HCT116 (cell line): Measurements from ENCODE around the gene TMTC2. TPM values are rescaled to one million over a fixed set of nuclear protein-coding genes. Genes with fewer than 3 reads are reported as not detected.

Experiments used
- ATAC-seq: fragments of 200-7000 bp; cut with Tn5 transposase; 2 replicates; pipeline ENCODE4 v1.9.1; 2020; ENCODE audit warnings: mild to moderate bottlenecking, moderate library complexity
- BruUV-seq: library from RNA; stranded (reverse); fragments of 400-500 nt; replicated peaks from 2 replicates; lab custom pipeline; 2021; lab: Mats Ljungman, UMichigan
- CTCF ChIA-PET: fragments of 300-600 bp; sonication (Branson Sonifier 250); formaldehyde crosslinking; loops from one replicate; lab custom pipeline; 2021; ENCODE audit warnings: antibody characterized with exemption; lab: Charles Lee
- POLR2A ChIA-PET: fragments of 300-600, 350-600 bp; sonication (Branson Sonifier 250); formaldehyde crosslinking; loops from one replicate; lab custom pipeline; 2021; ENCODE audit warnings: antibody characterized with exemption; lab: Charles Lee
- RAD21 ChIA-PET, 2 experiments: fragments of 300-600 bp; sonication (Branson Sonifier 250); formaldehyde crosslinking; loops; one replicate each; lab custom pipeline; 2023; ENCODE audit warnings: low total read pairs in 2 of 2; ENCODE audit not compliant: uncharacterized antibody in 2 of 2, unreplicated experiment in 2 of 2, low non-redundant PET in 1 of 2; lab: Charles Lee
- DNase-seq: peaks from one replicate; pipeline ENCODE4 v3.0.0-alpha.2; 2010; ENCODE audit warnings: low read depth, low spot score
- H2AFZ ChIP-seq: fragments of 200-600 bp; shearing (Covaris generic), sonication (generic); 2 replicates; pipeline ENCODE4 v1.6.1; 2017; ENCODE audit warnings: low read depth, mixed run types, mixed read lengths, antibody characterized with exemption, low read length; ENCODE audit not compliant: poor library complexity, severe bottlenecking
- H3K27ac ChIP-seq: 2 replicates; pipeline ENCODE4 v1.5.1; 2012; ENCODE audit warnings: low read depth, low read length
- H3K27me3 ChIP-seq: fragments of 200-600 bp; sonication (generic); 2 replicates; pipeline ENCODE4 v1.6.1; 2016; ENCODE audit warnings: mixed run types, low read length, mixed read lengths; ENCODE audit not compliant: insufficient read depth
- H3K36me3 ChIP-seq, 2 experiments: fragments of 200-500 bp in 1 of 2; fragments of 200-600 bp in 1 of 2; sonication (Bioruptor generic) in 1 of 2; sonication (generic) in 1 of 2; 2 replicates each; pipeline versions ENCODE4 v1.5.1 to v1.6.1; 2014 to 2016; ENCODE audit warnings: low read length in 2 of 2, inconsistent platforms in 1 of 2, mixed read lengths in 1 of 2, mixed run types in 1 of 2; ENCODE audit not compliant: insufficient read depth in 2 of 2, control insufficient read depth in 1 of 2
- H3K4me1 ChIP-seq, 2 experiments: fragments of 200-600 bp in 1 of 2; sonication (generic) in 1 of 2; 2 replicates each; pipeline versions ENCODE4 v1.5.1 to v1.6.1; 2012 to 2017; ENCODE audit warnings: low read length in 2 of 2, inconsistent platforms in 1 of 2, mild to moderate bottlenecking in 1 of 2, mixed read lengths in 1 of 2, mixed run types in 1 of 2, moderate library complexity in 1 of 2; ENCODE audit not compliant: insufficient read depth in 2 of 2, control insufficient read depth in 1 of 2
- H3K4me2 ChIP-seq: fragments of 200-600 bp; sonication (generic); 2 replicates; pipeline ENCODE4 v1.6.1; 2017; ENCODE audit warnings: mixed run types, low read length, mixed read lengths
- H3K4me3 ChIP-seq, 2 experiments: fragments of 200-600 bp in 1 of 2; sonication (generic) in 1 of 2; replicated peaks in 1 of 2; 2 replicates each; pipeline ENCODE4 v1.5.1; 2011 to 2016; ENCODE audit warnings: low read length in 2 of 2, control low read depth in 1 of 2, low read depth in 1 of 2, mild to moderate bottlenecking in 1 of 2, mixed read lengths in 1 of 2, mixed run types in 1 of 2
- H3K79me2 ChIP-seq: fragments of 200-600 bp; sonication (generic); 2 replicates; pipeline ENCODE4 v1.6.1; 2017; ENCODE audit warnings: mild to moderate bottlenecking, mixed run types, low read length, moderate library complexity, mixed read lengths; ENCODE audit not compliant: insufficient read depth
- H3K9ac ChIP-seq: fragments of 200-600 bp; sonication (generic); 2 replicates; pipeline ENCODE4 v1.6.1; 2016; ENCODE audit warnings: low read length, mixed read lengths
- H3K9me2 ChIP-seq: fragments of 200-600 bp; sonication (generic), shearing (Covaris generic); 2 replicates; pipeline ENCODE4 v1.6.1; 2017; ENCODE audit warnings: mixed run types, mild to moderate bottlenecking, moderate library complexity; ENCODE audit not compliant: insufficient read depth
- H3K9me3 ChIP-seq, 2 experiments: fragments of 200-500 bp in 1 of 2; fragments of 200-600 bp in 1 of 2; sonication (Bioruptor generic) in 1 of 2; sonication (generic) in 1 of 2; 2 replicates each; pipeline ENCODE4 v1.6.1; 2014 to 2017; ENCODE audit warnings: low read length in 2 of 2, mixed read lengths in 2 of 2, inconsistent platforms in 1 of 2, low read depth in 1 of 2, mild to moderate bottlenecking in 1 of 2, mixed run types in 1 of 2, moderate library complexity in 1 of 2; ENCODE audit not compliant: control insufficient read depth in 1 of 2, insufficient read depth in 1 of 2
- H4K20me1 ChIP-seq: fragments of 200-600 bp; sonication (generic), shearing (Covaris generic); 2 replicates; pipeline ENCODE4 v1.6.1; 2017; ENCODE audit warnings: mixed run types, mild to moderate bottlenecking, moderate library complexity; ENCODE audit not compliant: insufficient read depth
- CBX3 ChIP-seq: IDR thresholded peaks from 2 replicates; pipeline ENCODE4 v1.6.1; 2012; ENCODE audit warnings: low read depth
- ELF1 ChIP-seq: IDR thresholded peaks from 2 replicates; pipeline ENCODE4 v1.6.1; 2012; ENCODE audit warnings: low read depth, borderline replicate concordance
- EZH2phosphoT487 ChIP-seq: fragments of 200-600 bp; IDR thresholded peaks from 2 replicates; pipeline ENCODE4 v1.6.1; 2018; ENCODE audit warnings: antibody characterized with exemption, borderline replicate concordance
- FOSL1 ChIP-seq: IDR thresholded peaks from 2 replicates; pipeline ENCODE4 v1.6.1; 2012; ENCODE audit warnings: low read depth
- JUND ChIP-seq: IDR thresholded peaks from 2 replicates; pipeline ENCODE4 v1.6.1; 2012
- RAD21 ChIP-seq: IDR thresholded peaks from 2 replicates; pipeline ENCODE4 v1.6.1; 2012; ENCODE audit warnings: low read depth, mild to moderate bottlenecking
- SRF ChIP-seq: IDR thresholded peaks from 2 replicates; pipeline ENCODE4 v1.6.1; 2012; ENCODE audit warnings: low read depth
- ZFX ChIP-seq: fragments of 450-650 bp; IDR thresholded peaks from 2 replicates; pipeline ENCODE4 v1.6.1; 2017
- ZNF274 ChIP-seq: fragments of 200-500 bp; sonication (Bioruptor generic); IDR thresholded peaks from 2 replicates; pipeline ENCODE4 v1.6.1; 2014; ENCODE audit warnings: mild to moderate bottlenecking, low read depth, low read length, inconsistent platforms
- intact Hi-C: fragments of 100-400 bp; cut with micrococcal nuclease; formaldehyde crosslinking; loops from 2 replicates; pipeline ENCODE4 v1.10.0; 2022
- total RNA-seq: library from RNA; stranded (reverse); gene quantifications from one replicate; pipeline ENCODE4 v1.2.1, GENCODE V29; 2021; ENCODE audit not compliant: unreplicated experiment
- TF ChIP-seq, protein P1 (sequence below): IDR thresholded peaks from 2 replicates; pipeline ENCODE4 v1.6.1; 2011; ENCODE audit warnings: mild to moderate bottlenecking, low read length, moderate library complexity; ENCODE audit not compliant: insufficient replicate concordance; ENCODE audit errors: extremely low read depth
- TF ChIP-seq, protein P2 (sequence below): IDR thresholded peaks from 2 replicates; pipeline ENCODE4 v1.6.1; 2012

Gene TMTC2
- total RNA-seq, 1 experiment from 2014 or later, result 11.5 TPM

- Histone ChIP-seq H3K9ac (no peak overlapping the region), H3K4me3 (no peak overlapping the region), H2AFZ (no peak overlapping the region), H3K36me3 (no peaks in the 10 kb centered on the region), H3K4me1 (peaks cover 0 to 5% of the 10 kb centered on the region in 2 experiments; a peak in 2 of 4 replicates), H3K9me3 (no peaks in the 10 kb centered on the region), H3K27me3 (no peaks in the 10 kb centered on the region), H3K4me2 (peak overlapping the region; percentile 1; the same call in 1 of the 2 replicates), H3K9me2 (no peaks in the 10 kb centered on the region), H3K79me2 (no peaks in the 10 kb centered on the region), H4K20me1 (no peaks in the 10 kb centered on the region), H3K27ac (no peak overlapping the region)
- POLR2A ChIA-PET, result no interaction called here
- intact Hi-C loops, result no loop called here
- CTCF ChIA-PET, result interaction anchor here (1.5 kb wide), 1 partner anchor 211 kb away, joined by 4 read pairs; no protein-coding TSS in a partner anchor
- BruUV-seq, result no TSS peak
- DNase-seq (peak; percentile 8), ATAC-seq (no peak; the same call in 1 of the 2 replicates)
- RAD21 ChIA-PET, result no interaction called here
- TF ChIP-seq ZNF274, result no peak
- TF ChIP-seq FOSL1, result peak; percentile 21; the same call in 1 of the 2 replicates
- TF ChIP-seq, protein P1, sequence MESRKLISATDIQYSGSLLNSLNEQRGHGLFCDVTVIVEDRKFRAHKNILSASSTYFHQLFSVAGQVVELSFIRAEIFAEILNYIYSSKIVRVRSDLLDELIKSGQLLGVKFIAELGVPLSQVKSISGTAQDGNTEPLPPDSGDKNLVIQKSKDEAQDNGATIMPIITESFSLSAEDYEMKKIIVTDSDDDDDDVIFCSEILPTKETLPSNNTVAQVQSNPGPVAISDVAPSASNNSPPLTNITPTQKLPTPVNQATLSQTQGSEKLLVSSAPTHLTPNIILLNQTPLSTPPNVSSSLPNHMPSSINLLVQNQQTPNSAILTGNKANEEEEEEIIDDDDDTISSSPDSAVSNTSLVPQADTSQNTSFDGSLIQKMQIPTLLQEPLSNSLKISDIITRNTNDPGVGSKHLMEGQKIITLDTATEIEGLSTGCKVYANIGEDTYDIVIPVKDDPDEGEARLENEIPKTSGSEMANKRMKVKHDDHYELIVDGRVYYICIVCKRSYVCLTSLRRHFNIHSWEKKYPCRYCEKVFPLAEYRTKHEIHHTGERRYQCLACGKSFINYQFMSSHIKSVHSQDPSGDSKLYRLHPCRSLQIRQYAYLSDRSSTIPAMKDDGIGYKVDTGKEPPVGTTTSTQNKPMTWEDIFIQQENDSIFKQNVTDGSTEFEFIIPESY, result no peak
- no peak for TF ChIP-seq ELF1
- TF ChIP-seq JUND, result no peak
- TF ChIP-seq SRF, result no peak
- TF ChIP-seq RAD21, result peak; percentile 36; the same call in 1 of the 2 replicates
- no peak for TF ChIP-seq EZH2phosphoT487
- no peak for TF ChIP-seq ZFX
- TF ChIP-seq, protein P2, sequence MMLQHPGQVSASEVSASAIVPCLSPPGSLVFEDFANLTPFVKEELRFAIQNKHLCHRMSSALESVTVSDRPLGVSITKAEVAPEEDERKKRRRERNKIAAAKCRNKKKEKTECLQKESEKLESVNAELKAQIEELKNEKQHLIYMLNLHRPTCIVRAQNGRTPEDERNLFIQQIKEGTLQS, result no peak
- no peak for TF ChIP-seq CBX3
These were observed 210.3 kb downstream of the TMTC2 start for GRCh38 chr12:82896979-82897378.
